A549 (cell line): ENCODE results near the gene NME7. TPM values are rescaled to one million over a fixed set of nuclear protein-coding genes. Genes with fewer than 3 reads are reported as not detected.
"Not testable (repeated sequence)": the region's sequence is repeated elsewhere in the genome, so short reads cannot be mapped to it uniquely, and the experiment has no call there.

Source experiments
- ATAC-seq, 2 experiments: fragments of 200-7000 bp in 1 of 2; fragments of >200 bp in 1 of 2; cut with Nextera tagmentation in 1 of 2; cut with Tn5 transposase in 1 of 2; 3 replicates each; pipeline versions ENCODE4 v1.8.0 to v1.9.1; 2018 to 2020; ENCODE audit warnings: mild to moderate bottlenecking in 1 of 2, moderate library complexity in 1 of 2
- CTCF ChIA-PET: fragments of 300-600 bp; sonication (Branson Sonifier 250); formaldehyde crosslinking; extraction: SDS; loops from one replicate; lab custom pipeline; 2021; ENCODE audit warnings: antibody characterized with exemption, inconsistent platforms; lab: Yijun Ruan, JAX
- POLR2A ChIA-PET: fragments of 350-600 bp; formaldehyde crosslinking; extraction: SDS; loops from one replicate; lab custom pipeline; 2021; ENCODE audit warnings: antibody characterized with exemption, inconsistent platforms; lab: Yijun Ruan, JAX
- DNase-seq, 2 experiments: peaks; one replicate each; pipeline versions ENCODE4 v3.0.0 to v3.0.0-alpha.2; 2011 to 2016; ENCODE audit warnings: low read depth in 1 of 2, low spot score in 1 of 2
- FAIRE-seq: peaks from 2 replicates; lab custom pipeline; 2011; peaks lifted over from hg19 to GRCh38; lab: Jason Lieb, UNC
- H3K27ac ChIP-seq, 2 experiments: fragments of >200 bp; sonication (Bioruptor Twin); formaldehyde crosslinking; 3 replicates each; pipeline ENCODE4 v1.5.1; 2016 to 2017
- H3K4me1 ChIP-seq: fragments of >200 bp; sonication (Bioruptor Twin); formaldehyde crosslinking; 3 replicates; pipeline ENCODE4 v1.6.1; 2016
- H3K4me2 ChIP-seq: fragments of >200 bp; sonication (Bioruptor Twin); formaldehyde crosslinking; 3 replicates; pipeline ENCODE4 v1.6.1; 2016
- H3K4me3 ChIP-seq: fragments of >200 bp; sonication (Bioruptor Twin); formaldehyde crosslinking; 3 replicates; pipeline ENCODE4 v1.5.1; 2016
- H3K9me3 ChIP-seq: fragments of >200 bp; sonication (Bioruptor Twin); formaldehyde crosslinking; 3 replicates; pipeline ENCODE4 v1.6.1; 2016
- EHMT2 ChIP-seq: fragments of 200-600 bp; sonication (generic); IDR thresholded peaks from 2 replicates; pipeline ENCODE4 v1.6.1; 2016; ENCODE audit warnings: antibody characterized with exemption, low read depth, mild to moderate bottlenecking, moderate library complexity
- FOSL2 ChIP-seq, 2 experiments: fragments of 450-650 bp in 1 of 2; fragments of >200 bp in 1 of 2; sonication (Bioruptor Twin) in 1 of 2; formaldehyde crosslinking; IDR thresholded peaks; 2 replicates each; pipeline versions ENCODE4 v1.5.0 to v1.6.1; 2016 to 2020; ENCODE audit warnings: mild to moderate bottlenecking in 1 of 2, moderate library complexity in 1 of 2
- HEYL ChIP-seq: fragments of 250-450 bp; sonication (Bioruptor Pico); IDR thresholded peaks from 2 replicates; pipeline ENCODE4 v1.8.0; 2021; ENCODE audit warnings: mild to moderate bottlenecking, moderate library complexity
- HOXB5 ChIP-seq: fragments of 250-450 bp; sonication (Bioruptor Pico); IDR thresholded peaks from 2 replicates; pipeline ENCODE4 v1.5.0; 2020; ENCODE audit warnings: mild to moderate bottlenecking, moderate library complexity
- JUN ChIP-seq, 2 experiments: fragments of >200 bp; sonication (Bioruptor Twin); formaldehyde crosslinking; IDR thresholded peaks; 2 replicates in 1 of 2; 3 replicates in 1 of 2; pipeline ENCODE4 v1.6.1; 2016 to 2017
- KDM1A ChIP-seq: fragments of 200-600 bp; sonication (generic); IDR thresholded peaks from 2 replicates; pipeline ENCODE4 v1.6.1; 2016; ENCODE audit warnings: low read depth, mild to moderate bottlenecking
- MAFK ChIP-seq: fragments of 450-650 bp; IDR thresholded peaks from 2 replicates; pipeline ENCODE4 v1.6.1; 2014; ENCODE audit not compliant: partially characterized antibody
- MYC ChIP-seq: IDR thresholded peaks from 2 replicates; pipeline ENCODE4 v1.6.1; 2012; ENCODE audit warnings: mild to moderate bottlenecking, inconsistent platforms, low read length, improper control_type of control experiment, borderline replicate concordance
- NR3C1 ChIP-seq: fragments of >200 bp; sonication (Bioruptor Twin); formaldehyde crosslinking; IDR thresholded peaks from 3 replicates; pipeline ENCODE4 v1.6.1; 2017
- PBX3 ChIP-seq: IDR thresholded peaks from 2 replicates; pipeline ENCODE4 v1.6.1; 2012
- PHF8 ChIP-seq: fragments of 200-600 bp; sonication (generic); IDR thresholded peaks from 2 replicates; pipeline ENCODE4 v1.6.1; 2016; ENCODE audit warnings: low read depth, mild to moderate bottlenecking, antibody characterized with exemption, moderate library complexity, borderline replicate concordance
- RARB ChIP-seq: fragments of 250-450 bp; sonication (Bioruptor Pico); IDR thresholded peaks from 2 replicates; pipeline ENCODE4 v1.8.0; 2021; ENCODE audit warnings: mild to moderate bottlenecking, moderate library complexity
- REST ChIP-seq: fragments of 200-600 bp; sonication (generic); IDR thresholded peaks from 2 replicates; pipeline ENCODE4 v1.6.1; 2016; ENCODE audit warnings: antibody characterized with exemption, mild to moderate bottlenecking, moderate library complexity
- SMC3 ChIP-seq: fragments of >200 bp; sonication (Bioruptor Twin); formaldehyde crosslinking; IDR thresholded peaks from 3 replicates; pipeline ENCODE4 v1.6.1; 2018; ENCODE audit warnings: inconsistent platforms
- TP53 ChIP-seq: fragments of 250-450 bp; sonication (Bioruptor Pico); IDR thresholded peaks from 2 replicates; pipeline ENCODE4 v1.5.0; 2021; ENCODE audit warnings: mild to moderate bottlenecking, moderate library complexity
- USF2 ChIP-seq: fragments of 450-650 bp; IDR thresholded peaks from 2 replicates; pipeline ENCODE4 v1.6.1; 2014; ENCODE audit warnings: antibody characterized with exemption
- ZC3H11A ChIP-seq: fragments of 450-650 bp; IDR thresholded peaks from 2 replicates; pipeline ENCODE4 v1.6.1; 2014; ENCODE audit warnings: antibody characterized with exemption, mild to moderate bottlenecking
- ZFP36 ChIP-seq: fragments of 450-650 bp; IDR thresholded peaks from 2 replicates; pipeline ENCODE4 v1.6.1; 2014; ENCODE audit warnings: borderline replicate concordance; ENCODE audit not compliant: partially characterized antibody
- ZSCAN20 ChIP-seq: fragments of 250-450 bp; sonication (Bioruptor Pico); IDR thresholded peaks from 2 replicates; pipeline ENCODE4 v1.8.0; 2022; ENCODE audit warnings: mild to moderate bottlenecking, moderate library complexity
- WGBS: methylation state at CpG from one replicate; pipeline ENCODE4 v1.1.6; 2017; ENCODE audit errors: missing lambda C conversion rate; 5-methylcytosine and 5-hydroxymethylcytosine counted together
- polyA plus RNA-seq, 4 experiments: library from polyadenylated mRNA; depleted of rRNA in 3 of 4; stranded (reverse); fragments of >200 nt; fragmentation: RNase III in 1 of 4; extraction: RNeasy Plus Mini Kit Qiagen cat#74134 plus additional on column Dnase treatment in 1 of 4; gene quantifications; 2 replicates in 3 of 4; 3 replicates in 1 of 4; pipeline ENCODE4 v1.2.3, GENCODE V29; 2011 to 2017

NME7 gene
- polyA plus RNA-seq, 2 of the 4 experiments (the other 2 are of a cell fraction): 39.5 to 62.3 TPM

- TF ChIP-seq SMC3 (no peak), RARB (no peak), NR3C1 (no peak), HOXB5 (no peak), KDM1A (no peak), ZFP36 (no peak), MYC (no peak), EHMT2 (no peak), PHF8 (no peak), PBX3 (no peak), ZC3H11A (no peak), ZSCAN20 (CRISPR knock-in tag) (no peak), FOSL2 (IDR thresholded peaks at IDR 0.05) (no peak), FOSL2 (CRISPR knock-in tag; IDR thresholded peaks at IDR 0.05) (no peak), REST (no peak), HEYL (no peak)
- H3K4me3 ChIP-seq: no peak overlapping the region
- no peak overlapping the region for H3K27ac ChIP-seq
- H3K4me1 ChIP-seq: no peaks in the 10 kb centered on the region
- H3K9me3 ChIP-seq: no peaks in the 10 kb centered on the region
- 39% methylated on average over 1 of the region's 1 CpG for WGBS
- H3K4me2 ChIP-seq: no peak overlapping the region
- ChIA-PET POLR2A (no interaction called here), CTCF (interaction anchor here (1.0 kb wide), 1 partner anchor 10 kb away, joined by 3 read pairs; no protein-coding TSS in a partner anchor)
- no peak for FAIRE-seq
- DNase-seq: no peak
- no peak for ATAC-seq
Measured at GRCh38 chr1:169184812-169185211, 182.8 kb downstream of the NME7 start.

- Histone ChIP-seq H3K9me3 (no peaks in the 10 kb centered on the region), H3K4me1 (no peaks in the 10 kb centered on the region), H3K4me2 (no peak overlapping the region), H3K4me3 (no peak overlapping the region), H3K27ac (no peak overlapping the region)
- no peak for DNase-seq
- no peak for TF ChIP-seq TP53
- peak; percentile 87 for TF ChIP-seq MAFK
- no peak for TF ChIP-seq USF2
- no peak for TF ChIP-seq JUN (IDR thresholded peaks at IDR 0.05)
- FAIRE-seq: no peak
- POLR2A ChIA-PET: no interaction called here
- CTCF ChIA-PET: interaction anchor here (0.8 to 1.7 kb wide), 3 partner anchors 168 to 813 kb away, joined by 3 to 5 read pairs (median 3); no protein-coding TSS in a partner anchor
- ATAC-seq: no peak
- 90% methylated on average over 3 of the region's 3 CpGs for WGBS
Measured at GRCh38 chr1:169180174-169180573, 187.4 kb downstream of the NME7 start.

- H3K4me3 ChIP-seq, POLR2A ChIA-PET, ATAC-seq, H3K27ac ChIP-seq, FAIRE-seq, H3K4me2 ChIP-seq, H3K9me3 ChIP-seq, H3K4me1 ChIP-seq, DNase-seq: not testable (repeated sequence)
- WGBS: 87% methylated on average over 3 of the region's 3 CpGs
- CTCF ChIA-PET: interaction anchor here (0.8 to 1.7 kb wide), 2 partner anchors 576 to 813 kb away, joined by 3 to 5 read pairs; no protein-coding TSS in a partner anchor
Measured at GRCh38 chr1:169179431-169179830, 188.2 kb downstream of the NME7 start.
